Mucosa of stomach (tissue), 1 donor: ENCODE measurements around the gene TNFAIP8L3.

Experiments used
- H3K27me3 ChIP-seq: one replicate; pipeline ENCODE4 v1.7.0; 2013; ENCODE audit warnings: mild to moderate bottlenecking, low read length; ENCODE audit not compliant: control insufficient read depth, insufficient read depth
- H3K36me3 ChIP-seq: one replicate; pipeline ENCODE4 v1.7.0; 2013; ENCODE audit warnings: low read length; ENCODE audit not compliant: control insufficient read depth, insufficient read depth
- H3K4me1 ChIP-seq: one replicate; pipeline ENCODE4 v1.7.0; 2013; ENCODE audit warnings: mild to moderate bottlenecking, low read length; ENCODE audit not compliant: control insufficient read depth, insufficient read depth
- H3K4me3 ChIP-seq: one replicate; pipeline ENCODE4 v1.7.0; 2013; ENCODE audit warnings: low read length
- H3K9ac ChIP-seq: one replicate; pipeline ENCODE4 v1.7.0; 2013; ENCODE audit warnings: mild to moderate bottlenecking, low read length, moderate library complexity
- H3K9me3 ChIP-seq: one replicate; pipeline ENCODE4 v1.7.0; 2013; ENCODE audit warnings: mild to moderate bottlenecking, low read length, moderate library complexity; ENCODE audit not compliant: control insufficient read depth
- donor health status: Pancreatic carcinoma.

The TNFAIP8L3 gene

DNA sequence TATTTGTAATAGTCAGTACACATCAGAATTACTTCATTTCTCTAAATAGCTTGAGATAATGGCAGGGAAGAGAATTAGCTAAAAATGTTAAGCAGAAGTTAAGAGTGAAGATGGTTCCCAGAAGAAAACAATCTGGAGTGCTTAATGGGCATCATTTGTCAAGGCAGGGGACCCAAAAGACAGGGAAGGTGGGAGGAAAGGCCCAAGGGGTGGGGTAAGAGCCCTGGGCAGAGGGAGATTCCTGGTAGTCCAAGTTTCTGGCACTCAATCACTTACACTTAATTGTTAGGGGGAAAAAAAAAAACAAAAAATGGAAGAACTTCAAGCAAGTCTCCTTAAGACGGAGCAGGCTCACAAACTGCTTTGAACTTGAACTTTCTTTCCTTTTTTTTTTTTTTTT is 28.9 kb downstream of the TNFAIP8L3 start:
- H3K4me3 ChIP-seq, result no peak overlapping the region
- no peaks in the 10 kb centered on the region for H3K36me3 ChIP-seq
- H3K9me3 ChIP-seq, result no peaks in the 10 kb centered on the region
- H3K27me3 ChIP-seq, result no peaks in the 10 kb centered on the region
- no peaks in the 10 kb centered on the region for H3K4me1 ChIP-seq
- no peak overlapping the region for H3K9ac ChIP-seq

DNA sequence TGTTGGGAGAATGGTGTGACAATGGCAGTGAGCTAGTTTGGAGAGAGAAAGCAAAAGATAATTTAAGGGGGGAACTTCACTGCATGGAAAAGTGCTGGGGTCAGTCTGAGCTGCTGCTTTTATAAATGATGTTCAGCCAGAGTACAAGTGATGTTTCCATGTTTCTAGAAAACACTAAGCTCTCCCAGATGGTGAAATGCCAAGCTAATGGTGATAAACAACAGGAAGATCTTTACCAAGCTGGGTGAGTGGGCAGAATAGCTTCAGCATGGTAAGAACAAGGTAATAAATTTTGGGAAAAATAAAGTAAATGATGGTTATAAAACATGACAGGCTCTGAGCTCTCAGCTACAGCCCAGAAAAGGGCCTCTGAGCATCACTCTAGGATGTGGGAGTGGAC is 29.4 kb downstream of the TNFAIP8L3 start:
- H3K4me3 ChIP-seq, result no peak overlapping the region
- H3K9ac ChIP-seq, result no peak overlapping the region

DNA sequence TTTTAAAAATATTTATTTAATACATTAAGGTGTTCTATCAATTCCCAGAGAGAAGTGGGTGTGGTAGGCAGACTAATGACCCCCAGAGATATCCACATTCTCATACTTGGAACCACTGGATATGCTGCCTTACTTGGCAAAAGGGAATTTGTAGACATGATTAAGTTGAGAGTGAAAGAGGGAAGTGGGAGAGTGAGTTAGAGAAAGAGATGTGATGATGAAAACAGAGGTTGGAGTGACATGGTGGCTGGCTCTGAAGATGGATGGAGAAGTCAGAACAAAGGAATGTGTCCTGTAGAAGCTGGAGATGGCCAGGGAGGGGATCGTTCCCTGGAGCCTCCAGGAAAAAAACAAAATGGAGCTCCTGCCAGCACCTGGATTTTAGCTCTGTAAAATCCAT is 32.0 kb downstream of the TNFAIP8L3 start:
- no peaks in the 10 kb centered on the region for H3K9me3 ChIP-seq
- no peak overlapping the region for H3K4me3 ChIP-seq
- no peak overlapping the region for H3K9ac ChIP-seq
- H3K4me1 ChIP-seq, result no peaks in the 10 kb centered on the region
- H3K36me3 ChIP-seq, result no peaks in the 10 kb centered on the region
- H3K27me3 ChIP-seq, result no peaks in the 10 kb centered on the region

More for the DNA sequence above, 29.4 kb downstream of the TNFAIP8L3 start:
- Histone ChIP-seq H3K9me3 (no peaks in the 10 kb centered on the region), H3K36me3 (no peaks in the 10 kb centered on the region), H3K27me3 (no peaks in the 10 kb centered on the region), H3K4me1 (no peaks in the 10 kb centered on the region)

DNA sequence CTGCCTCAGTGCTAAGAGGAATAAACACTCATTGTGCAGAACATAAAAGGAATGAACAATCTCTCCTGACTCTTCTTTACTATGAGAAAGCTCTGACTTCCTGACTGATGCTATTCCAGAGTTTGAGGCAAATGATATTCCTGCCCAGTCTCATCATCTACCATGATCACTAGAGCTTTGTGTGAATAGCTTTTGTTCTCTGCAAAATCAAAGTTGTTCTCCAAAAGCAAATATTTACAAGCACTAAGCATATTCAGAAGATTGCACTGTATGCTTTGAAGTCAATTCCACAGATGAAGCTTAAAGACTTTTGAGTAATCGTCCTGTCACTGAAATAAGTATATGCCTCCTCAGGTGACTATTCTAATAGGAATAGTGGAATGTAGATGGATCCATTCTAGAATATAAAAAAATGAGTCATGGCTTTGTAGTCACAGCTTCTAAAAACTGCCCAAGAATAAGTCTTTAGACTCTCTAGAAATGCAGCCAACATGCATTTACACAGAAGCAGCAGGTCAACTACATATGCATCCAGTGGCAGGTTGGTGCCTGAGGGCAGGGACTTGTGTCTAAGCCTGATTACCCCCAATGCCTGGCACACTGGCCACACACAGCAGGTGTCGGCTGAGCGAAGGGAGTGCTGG is 34.6 kb downstream of the TNFAIP8L3 start:
- H3K27me3 ChIP-seq, result no peaks in the 10 kb centered on the region

DNA sequence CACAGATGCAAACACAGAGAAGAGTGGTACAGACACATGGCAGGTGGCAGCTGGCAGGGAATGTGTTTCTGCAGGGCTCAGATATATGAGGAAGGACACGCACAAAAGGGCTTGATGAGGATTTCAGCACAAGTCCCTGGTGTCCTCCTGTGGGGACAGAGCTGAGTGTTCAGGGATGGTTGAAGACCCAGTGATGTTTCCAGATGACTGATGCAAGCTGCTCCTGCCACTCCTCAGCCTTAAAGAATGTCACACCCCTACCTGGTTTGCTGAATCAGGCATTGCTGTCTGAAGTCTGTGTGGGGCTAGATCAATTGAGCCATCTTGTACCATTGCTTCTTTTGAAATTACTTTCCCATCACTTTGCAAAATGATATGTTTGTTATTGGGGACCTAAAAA is 40.2 kb downstream of the TNFAIP8L3 start:
- H3K27me3 ChIP-seq, result no peaks in the 10 kb centered on the region

More for the DNA sequence above, 34.6 kb downstream of the TNFAIP8L3 start:
- no peak overlapping the region for H3K9ac ChIP-seq
- H3K9me3 ChIP-seq, result no peaks in the 10 kb centered on the region
- H3K4me1 ChIP-seq, result no peaks in the 10 kb centered on the region
- H3K36me3 ChIP-seq, result no peaks in the 10 kb centered on the region
- no peak overlapping the region for H3K4me3 ChIP-seq

DNA sequence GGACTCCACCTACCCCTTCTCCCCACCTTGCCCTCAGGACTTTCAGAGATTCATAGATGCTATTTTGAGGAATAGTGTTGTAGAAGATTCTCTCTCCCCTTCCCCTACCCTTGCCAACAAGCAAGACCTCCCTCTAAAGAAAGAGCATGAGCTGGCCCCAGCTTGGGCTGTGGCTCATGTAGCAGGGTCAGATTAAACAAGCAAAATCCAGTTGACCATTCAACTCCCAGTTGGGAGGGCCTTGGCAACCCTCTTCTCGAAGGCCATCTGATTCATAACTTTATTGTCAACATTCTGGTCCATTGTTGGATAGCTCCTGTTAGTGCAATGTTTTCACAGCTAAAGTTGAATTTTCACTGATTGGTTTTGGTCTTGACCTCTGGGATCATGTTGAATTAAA is 41.1 kb downstream of the TNFAIP8L3 start:
- Histone ChIP-seq H3K36me3 (no peaks in the 10 kb centered on the region), H3K4me3 (no peak overlapping the region), H3K9me3 (no peaks in the 10 kb centered on the region), H3K9ac (no peak overlapping the region), H3K4me1 (peaks cover 9% of the 10 kb centered on the region), H3K27me3 (no peaks in the 10 kb centered on the region)

More for the DNA sequence above, 40.2 kb downstream of the TNFAIP8L3 start:
- Histone ChIP-seq H3K4me1 (peaks cover 9% of the 10 kb centered on the region), H3K9ac (no peak overlapping the region), H3K9me3 (no peaks in the 10 kb centered on the region), H3K4me3 (no peak overlapping the region), H3K36me3 (no peaks in the 10 kb centered on the region)

DNA sequence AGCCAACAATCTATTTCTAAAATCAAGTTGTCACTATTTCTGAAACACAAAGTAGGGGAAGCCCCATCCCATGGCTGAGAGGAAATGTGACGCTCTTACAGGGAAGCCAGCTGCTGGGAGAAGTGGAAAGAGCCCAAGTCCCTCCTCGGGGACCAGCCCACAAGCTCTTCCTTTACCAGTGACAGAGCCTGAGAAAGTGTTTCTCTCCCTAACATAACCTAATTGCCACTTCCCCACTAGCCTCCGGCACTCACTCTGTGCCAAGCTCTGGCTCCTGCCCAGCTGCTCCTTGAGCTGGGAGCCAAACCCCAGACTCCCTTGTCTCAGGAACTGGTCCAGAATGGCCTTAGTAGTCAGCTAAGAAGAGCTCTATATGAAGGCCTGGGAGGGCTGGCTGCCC is 42.9 kb downstream of the TNFAIP8L3 start:
- Histone ChIP-seq H3K9me3 (no peaks in the 10 kb centered on the region), H3K9ac (no peak overlapping the region), H3K4me3 (no peak overlapping the region), H3K36me3 (no peaks in the 10 kb centered on the region), H3K27me3 (no peaks in the 10 kb centered on the region), H3K4me1 (peaks cover 15% of the 10 kb centered on the region)

DNA sequence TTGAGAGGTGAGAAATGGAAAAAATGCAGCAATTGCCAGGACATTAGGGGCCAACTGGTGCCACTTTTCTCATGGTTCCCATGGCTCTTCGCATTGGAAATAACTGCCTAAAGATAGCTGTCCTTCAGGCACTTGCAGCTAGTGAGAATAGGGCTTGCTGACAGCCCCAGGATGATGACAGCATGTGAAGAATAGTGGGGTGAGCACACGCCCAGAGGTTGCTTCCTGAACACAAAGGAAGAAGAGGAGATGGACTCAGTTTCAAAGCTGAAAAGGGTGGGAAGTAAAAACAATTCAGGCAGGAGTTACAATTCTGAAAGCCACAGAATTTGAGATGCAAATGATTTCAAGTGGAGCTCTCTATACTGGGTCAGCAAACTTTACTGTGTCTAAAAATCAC is 45.6 kb downstream of the TNFAIP8L3 start:
- Histone ChIP-seq H3K9ac (no peak overlapping the region), H3K27me3 (no peaks in the 10 kb centered on the region), H3K4me1 (peaks cover 15% of the 10 kb centered on the region), H3K4me3 (no peak overlapping the region), H3K9me3 (no peaks in the 10 kb centered on the region), H3K36me3 (no peaks in the 10 kb centered on the region)

DNA sequence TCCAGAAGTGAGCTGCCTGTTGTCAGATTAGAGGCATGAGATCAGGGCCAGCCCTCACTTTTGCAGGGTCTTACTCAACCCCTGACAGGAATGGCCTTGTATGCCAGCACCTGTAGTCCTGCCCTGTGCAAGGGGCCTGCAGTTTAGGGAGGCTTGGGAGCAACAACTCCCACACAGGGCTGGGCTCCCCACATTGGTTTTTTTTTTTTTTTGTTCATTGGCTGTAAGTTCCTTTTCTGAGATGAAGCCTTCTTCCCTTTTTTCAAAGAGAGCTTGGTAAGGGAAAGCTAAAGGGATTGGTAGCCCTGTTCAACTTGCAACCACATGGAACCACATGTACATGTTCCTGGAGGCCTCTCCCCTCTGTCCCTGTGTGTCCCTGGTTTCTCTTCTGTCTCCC is 46.4 kb downstream of the TNFAIP8L3 start:
- Histone ChIP-seq H3K4me1 (peaks cover 15% of the 10 kb centered on the region), H3K27me3 (no peaks in the 10 kb centered on the region), H3K9ac (no peak overlapping the region), H3K9me3 (no peaks in the 10 kb centered on the region), H3K4me3 (no peak overlapping the region), H3K36me3 (no peaks in the 10 kb centered on the region)

DNA sequence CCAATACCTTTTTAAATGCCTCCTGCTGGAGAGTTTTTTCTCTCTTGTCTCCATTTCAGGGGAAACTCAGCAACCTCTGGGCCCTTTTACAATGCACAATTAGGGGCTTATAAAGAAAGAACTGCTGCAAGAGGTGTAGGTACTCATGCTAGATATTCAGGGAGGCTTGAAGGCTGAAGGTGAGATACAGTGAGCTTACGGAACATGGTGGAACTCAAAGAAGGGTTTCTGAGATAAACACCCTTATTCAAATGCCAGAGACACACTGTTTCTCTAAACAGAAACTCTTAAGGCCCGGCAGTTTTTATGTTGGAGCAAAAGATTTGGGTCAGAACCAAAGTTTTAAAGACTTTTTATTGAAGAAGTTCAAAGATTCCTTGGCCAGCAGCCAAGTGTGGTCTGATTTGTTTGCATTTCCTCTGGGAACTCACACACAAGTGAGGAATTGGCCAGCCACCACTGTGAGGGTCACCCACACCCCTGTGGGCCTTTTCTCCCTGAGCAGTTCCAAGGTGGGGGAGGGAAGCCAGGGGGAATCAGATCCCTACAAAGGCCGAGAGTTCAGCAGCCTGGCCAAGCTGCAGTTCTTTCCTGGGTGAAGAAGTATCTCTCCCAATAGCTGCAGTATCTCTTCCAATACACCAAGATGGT is 47.8 kb downstream of the TNFAIP8L3 start:
- H3K36me3 ChIP-seq, result no peaks in the 10 kb centered on the region
- H3K4me1 ChIP-seq, result peaks cover 12% of the 10 kb centered on the region
- H3K4me3 ChIP-seq, result no peak overlapping the region
- no peaks in the 10 kb centered on the region for H3K9me3 ChIP-seq
- H3K9ac ChIP-seq, result no peak overlapping the region
- no peaks in the 10 kb centered on the region for H3K27me3 ChIP-seq

DNA sequence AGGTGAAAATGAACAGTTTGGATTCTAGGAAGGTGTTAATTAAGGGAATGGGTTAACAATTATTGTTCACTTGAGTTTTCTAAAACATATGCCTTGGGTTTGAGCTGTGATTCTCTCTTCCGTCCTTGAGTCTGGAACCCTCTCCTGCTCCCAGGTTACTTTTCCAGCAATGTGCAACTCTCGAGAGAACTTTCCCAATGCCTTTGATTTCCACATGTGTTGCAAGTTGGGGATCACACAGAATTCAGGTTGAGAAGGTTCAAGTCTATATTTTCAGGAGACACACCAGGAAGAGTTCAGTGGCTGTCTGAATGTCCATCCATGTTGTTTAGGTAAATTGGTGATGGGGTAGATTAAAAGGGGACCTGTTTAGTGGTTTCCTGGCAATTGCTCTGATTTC is 48.7 kb downstream of the TNFAIP8L3 start:
- no peak overlapping the region for H3K4me3 ChIP-seq
- peaks cover 5% of the 10 kb centered on the region for H3K4me1 ChIP-seq
- no peaks in the 10 kb centered on the region for H3K9me3 ChIP-seq
- no peaks in the 10 kb centered on the region for H3K36me3 ChIP-seq
- H3K9ac ChIP-seq, result no peak overlapping the region
- H3K27me3 ChIP-seq, result no peaks in the 10 kb centered on the region

DNA sequence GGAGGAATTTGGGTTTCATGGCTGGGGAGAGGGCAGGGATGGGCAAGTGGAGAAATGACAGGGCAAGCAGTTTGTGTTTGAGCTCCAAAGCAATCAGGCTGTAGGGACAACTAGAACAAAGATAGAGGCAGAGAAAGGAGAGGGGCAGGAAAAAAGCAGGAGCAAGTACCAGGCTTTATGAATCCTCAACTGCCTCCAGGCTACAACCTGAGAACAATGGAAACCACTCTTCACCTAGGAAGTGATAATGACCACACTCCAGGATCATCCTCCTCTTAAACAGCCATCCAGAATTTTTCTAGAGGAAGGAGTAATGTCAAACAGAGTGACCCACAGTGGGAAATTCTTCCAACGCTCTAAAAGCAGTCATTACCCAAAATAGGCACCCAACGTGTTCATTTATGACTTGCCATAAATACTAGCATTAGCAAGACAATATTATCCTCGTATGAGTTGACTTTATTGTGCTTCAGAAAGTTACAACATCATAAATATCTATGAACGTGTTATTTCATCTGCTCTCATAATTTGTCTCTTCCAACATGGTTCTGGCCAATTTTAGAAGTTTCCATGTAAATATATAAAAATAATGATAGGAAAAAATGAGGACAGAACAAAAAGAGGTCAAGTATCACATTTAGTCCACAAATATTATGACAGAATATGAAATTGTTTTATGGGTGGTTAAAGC is 50.5 kb downstream of the TNFAIP8L3 start:
- no peaks in the 10 kb centered on the region for H3K36me3 ChIP-seq
- peaks cover 5% of the 10 kb centered on the region for H3K4me1 ChIP-seq
- H3K9me3 ChIP-seq, result no peaks in the 10 kb centered on the region
- no peak overlapping the region for H3K4me3 ChIP-seq
- no peaks in the 10 kb centered on the region for H3K27me3 ChIP-seq
- H3K9ac ChIP-seq, result no peak overlapping the region
